HK-2 (cell line): ENCODE data around the gene TAS2R10.
"Not testable (repeated sequence)": the region's sequence is repeated elsewhere in the genome, so short reads cannot be mapped to it uniquely, and the experiment has no call there.

Experiments
- DNase-seq: peaks from one replicate; pipeline ENCODE4 v3.0.0-alpha.2; 2018; ENCODE audit not compliant: unreplicated experiment

Gene TAS2R10, protein sequence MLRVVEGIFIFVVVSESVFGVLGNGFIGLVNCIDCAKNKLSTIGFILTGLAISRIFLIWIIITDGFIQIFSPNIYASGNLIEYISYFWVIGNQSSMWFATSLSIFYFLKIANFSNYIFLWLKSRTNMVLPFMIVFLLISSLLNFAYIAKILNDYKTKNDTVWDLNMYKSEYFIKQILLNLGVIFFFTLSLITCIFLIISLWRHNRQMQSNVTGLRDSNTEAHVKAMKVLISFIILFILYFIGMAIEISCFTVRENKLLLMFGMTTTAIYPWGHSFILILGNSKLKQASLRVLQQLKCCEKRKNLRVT

DNA sequence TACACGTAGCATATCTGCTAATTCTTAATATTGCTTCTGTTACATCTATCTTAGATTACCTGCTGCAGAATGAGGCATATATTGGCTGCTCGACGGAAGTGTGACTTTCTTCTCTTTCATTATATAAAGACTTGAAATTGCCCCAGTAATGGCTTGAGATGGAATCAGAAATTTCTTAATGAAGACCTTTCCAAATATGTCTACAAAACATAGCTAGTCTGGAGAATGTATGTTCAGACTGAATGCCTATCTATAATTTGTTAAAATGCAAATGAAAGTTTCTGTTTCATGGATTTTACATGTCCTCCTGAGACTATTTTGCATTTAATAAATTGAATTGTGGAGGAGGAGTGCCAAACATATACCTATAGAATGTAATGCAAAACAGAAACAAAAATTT is at the start of gene TAS2R10:
Gene TAS2R10 (minus strand): TSS at position 101 of the 400 bp plus-strand sequence. CDS start 89 bp downstream, at position 12.
- DNase-seq: no peak

DNA sequence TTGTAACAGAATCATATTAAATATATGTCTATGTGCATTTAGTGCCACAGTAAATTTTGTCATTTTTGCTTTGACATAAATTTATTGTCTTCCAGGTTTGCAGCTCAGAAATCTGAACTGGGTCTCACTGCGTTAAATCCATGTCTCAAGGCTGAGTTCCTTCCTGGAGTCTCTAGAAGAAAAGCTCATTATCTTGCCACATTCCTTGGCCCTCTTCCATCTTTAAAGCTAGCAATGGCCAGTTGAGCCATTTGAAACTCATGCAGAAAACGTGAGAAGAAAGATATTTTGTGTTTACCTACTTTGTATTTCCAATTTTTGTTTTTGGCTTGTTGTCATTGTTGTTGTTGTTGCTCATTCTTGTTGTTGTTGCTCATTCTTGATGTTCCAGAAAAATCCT is 47.2 kb upstream of the TAS2R10 start:
- no peak for DNase-seq

DNA sequence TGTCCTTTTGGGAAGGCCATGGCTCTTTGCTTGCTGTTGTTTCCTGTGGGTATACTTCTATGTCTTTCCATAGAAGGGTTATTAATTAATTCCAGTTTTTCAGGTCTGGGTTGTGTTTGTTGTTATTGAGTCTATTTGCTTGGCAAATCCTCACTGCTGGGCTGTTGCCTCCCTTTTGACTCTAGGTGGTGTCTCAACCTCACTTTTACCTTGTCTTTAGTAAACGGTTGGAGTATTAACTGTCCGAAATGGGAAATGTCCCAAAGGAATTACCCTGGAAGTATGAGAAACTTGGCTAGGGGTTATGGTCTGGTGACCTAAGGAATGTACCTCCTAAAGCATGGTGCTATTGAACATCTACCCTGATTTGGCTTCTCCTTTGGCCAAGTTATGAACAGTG is 41.2 kb upstream of the TAS2R10 start:
- no peak for DNase-seq

DNA sequence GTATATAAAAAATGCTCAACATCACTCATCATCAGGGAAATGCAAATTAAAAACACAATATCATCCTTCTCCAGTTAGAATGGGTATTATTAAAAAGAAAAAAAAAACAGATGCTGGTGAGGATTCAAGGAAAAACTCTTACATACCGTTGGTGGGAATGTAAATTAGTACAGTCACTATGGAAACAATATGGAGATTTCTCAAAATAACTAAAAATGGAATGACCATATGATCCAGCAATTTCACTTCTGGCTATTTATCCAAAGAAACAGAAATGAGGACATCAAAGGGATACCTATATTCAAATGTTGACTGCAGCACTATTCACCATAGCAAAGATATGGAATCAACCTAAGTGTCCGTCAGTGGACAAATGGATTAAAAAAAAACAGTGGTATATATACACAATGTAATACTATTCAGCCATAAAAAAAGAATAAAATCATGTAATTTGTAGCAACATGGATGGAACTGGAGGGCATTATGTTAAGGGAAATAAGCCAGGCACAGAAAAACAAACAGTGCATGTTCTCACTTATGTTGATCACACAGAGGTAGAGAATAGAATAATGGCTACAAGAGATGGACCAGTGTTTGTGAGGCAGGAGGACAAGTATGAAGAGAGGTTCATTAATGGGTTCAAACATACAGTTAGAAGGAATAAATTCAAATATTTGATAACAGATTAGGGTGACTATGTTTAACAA is 37.5 kb upstream of the TAS2R10 start:
- no peak for DNase-seq

DNA sequence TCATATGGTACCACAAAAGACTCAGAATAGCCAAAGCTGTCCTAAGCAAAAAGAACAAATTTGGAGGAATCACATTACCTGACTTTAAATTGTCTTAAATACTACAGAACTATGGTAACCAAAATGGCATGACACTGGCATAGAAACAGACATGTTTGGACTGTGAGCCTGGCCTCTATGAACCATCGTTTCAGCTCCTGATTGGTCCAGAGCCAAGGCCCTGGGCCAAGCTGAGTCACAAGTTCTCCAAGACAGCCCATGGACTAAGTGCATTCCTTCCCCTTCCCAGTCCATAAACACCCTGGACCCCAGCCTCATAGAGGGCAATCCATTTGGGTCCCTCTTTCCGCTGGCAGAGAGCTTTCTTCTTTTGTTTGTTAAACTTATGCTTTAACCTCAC is 35.2 kb upstream of the TAS2R10 start:
- DNase-seq: no peak

DNA sequence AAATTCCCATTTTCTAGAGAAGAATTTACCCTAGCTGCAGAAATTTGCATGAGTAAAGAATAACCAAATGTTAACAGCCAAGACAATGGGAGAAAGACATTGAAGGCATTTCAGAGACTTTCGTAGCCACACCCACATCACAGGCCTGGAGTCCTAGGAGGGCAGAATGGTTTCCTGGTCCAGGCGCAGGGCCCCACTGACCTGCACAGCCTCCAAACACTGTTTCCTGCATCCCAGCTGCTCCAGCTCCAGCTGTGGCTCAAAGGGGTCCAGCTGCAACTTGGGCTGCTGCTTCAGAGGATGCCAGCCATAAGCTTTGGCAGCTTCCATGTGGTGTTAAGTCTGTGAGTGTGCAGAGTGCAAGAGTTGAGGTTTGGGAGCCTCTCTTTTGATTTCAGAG is 29.6 kb upstream of the TAS2R10 start:
- no peak for DNase-seq

DNA sequence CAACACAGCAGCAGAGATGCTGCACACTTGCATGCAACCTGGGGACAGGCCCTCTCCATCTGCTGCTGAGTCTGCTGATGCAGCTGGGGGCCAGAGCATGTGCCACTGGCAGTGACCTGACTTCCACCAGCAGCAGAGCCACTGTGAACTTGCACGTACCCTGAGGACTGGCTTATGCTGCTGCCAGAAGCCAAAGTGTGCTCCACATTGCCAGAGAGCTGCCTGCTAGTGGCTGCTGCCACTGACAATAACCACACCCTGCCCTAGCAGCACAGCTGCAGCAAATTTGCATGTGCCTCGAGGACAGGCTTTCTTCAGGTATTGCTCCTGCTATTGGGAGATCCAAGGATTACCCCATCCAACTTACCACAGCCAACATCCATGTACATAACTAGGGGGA is 27.6 kb upstream of the TAS2R10 start:
- DNase-seq: no peak

DNA sequence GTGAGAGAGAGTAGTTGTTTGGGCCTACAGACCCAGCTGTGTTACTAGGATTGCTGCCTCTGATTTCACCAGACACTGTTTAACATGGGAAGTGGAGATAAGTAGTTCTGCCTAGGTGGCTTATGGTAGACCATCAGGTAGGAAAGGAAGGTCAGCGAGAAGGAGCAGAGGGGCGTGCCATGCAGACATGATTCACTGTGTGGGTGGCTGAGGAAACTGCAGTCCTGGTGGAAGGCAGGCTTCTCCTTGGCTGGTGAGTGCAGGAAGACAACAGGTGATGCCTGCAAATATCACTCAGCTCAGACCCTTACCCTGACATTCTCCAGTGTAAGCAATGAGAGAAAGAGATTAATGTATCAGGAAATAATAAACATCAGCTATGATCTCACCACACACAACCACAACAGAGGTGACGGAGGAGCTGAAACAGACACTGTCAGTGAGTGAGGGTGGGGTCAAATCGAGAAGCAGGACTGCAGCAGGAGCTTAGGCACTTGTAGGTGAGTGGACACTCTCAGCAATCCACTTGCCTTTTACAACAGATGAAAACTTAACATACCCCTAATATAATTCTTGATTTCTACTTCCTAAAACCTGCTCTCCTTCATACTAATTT is 25.2 kb upstream of the TAS2R10 start:
- no peak for DNase-seq

DNA sequence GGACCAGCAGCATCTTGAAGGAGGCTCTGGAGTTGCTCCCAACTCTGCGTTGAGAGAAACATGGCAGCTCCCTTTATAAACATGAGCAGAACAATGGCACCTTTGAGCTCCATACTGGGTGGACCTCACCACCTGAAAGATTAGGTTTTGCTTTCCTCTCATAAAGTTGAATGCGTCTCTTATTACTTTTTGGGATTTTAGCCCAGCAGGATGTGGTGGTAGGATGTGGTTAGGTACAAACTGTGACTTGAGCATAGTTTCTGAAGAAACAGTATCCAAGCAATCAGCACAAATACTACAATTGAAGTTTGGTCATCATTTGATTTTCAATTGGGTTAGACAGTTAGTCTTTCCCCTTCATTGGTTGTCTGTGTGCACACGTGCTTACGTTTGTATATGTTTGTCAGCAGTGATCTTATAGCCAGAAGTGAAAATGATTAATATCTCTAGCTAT is 23.3 kb upstream of the TAS2R10 start, which contains the start of gene PRR4:
Gene PRR4 (minus strand): TSS at position 51 of the 454 bp plus-strand sequence. CDS start 38 bp downstream, at position 13.
- DNase-seq: no peak

DNA sequence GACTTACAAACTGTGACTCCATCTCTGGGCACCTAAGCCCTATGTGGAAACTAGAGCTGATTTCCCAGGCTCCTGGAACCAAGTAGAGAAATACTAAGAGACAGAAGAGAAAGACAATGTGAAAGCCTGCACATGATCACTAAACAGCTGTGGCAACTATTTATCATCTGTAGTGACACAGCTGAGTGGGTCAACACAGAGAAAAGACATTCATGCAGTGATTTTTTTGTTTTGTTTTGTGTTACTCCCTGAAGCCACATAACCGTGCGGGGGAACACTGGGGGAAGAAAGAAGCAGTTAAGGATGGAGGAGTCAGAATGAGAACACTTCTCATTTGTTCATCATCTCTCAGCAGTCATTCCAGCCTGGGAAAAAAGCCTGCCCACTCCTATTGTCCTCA is 21.6 kb upstream of the TAS2R10 start:
- no peak for DNase-seq

DNA sequence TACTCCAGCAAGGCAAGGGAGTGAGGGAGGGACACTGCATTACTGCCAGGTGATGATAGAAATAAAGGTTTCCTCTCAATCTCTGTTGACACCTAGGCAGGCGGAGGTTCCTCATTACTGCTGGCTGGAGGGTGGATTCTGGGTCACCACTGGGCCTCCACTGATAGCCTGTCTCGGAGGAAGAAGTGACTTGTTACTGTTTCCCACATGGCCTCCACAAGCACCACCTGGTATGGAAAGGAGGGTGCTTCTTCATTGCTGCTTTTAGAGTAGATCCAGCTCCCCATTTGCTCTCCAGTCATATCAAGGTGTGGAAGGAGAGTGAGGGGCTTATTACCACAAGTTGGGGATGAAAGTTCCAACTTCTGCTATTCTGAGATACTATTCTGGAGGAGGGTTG is 16.7 kb upstream of the TAS2R10 start:
- no peak for DNase-seq

DNA sequence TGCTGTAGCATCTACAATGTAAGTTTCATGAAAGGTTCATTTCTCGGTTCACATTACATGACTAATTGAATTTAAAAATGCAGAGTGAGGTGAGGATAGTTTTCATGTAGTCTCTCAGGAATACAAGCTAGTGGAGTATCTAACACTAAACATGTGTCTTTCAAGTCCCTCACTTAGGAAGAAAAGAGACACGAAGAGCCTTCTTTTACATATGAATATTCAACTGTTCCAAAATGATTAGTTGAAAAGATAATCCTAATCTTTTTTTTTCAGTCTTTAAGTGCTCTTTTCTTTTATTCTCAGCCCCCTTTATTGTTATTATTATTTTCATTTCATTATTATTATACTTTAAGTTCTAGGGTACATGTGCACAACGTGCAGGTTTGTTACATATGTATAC is 12.3 kb upstream of the TAS2R10 start:
- no peak for DNase-seq

DNA sequence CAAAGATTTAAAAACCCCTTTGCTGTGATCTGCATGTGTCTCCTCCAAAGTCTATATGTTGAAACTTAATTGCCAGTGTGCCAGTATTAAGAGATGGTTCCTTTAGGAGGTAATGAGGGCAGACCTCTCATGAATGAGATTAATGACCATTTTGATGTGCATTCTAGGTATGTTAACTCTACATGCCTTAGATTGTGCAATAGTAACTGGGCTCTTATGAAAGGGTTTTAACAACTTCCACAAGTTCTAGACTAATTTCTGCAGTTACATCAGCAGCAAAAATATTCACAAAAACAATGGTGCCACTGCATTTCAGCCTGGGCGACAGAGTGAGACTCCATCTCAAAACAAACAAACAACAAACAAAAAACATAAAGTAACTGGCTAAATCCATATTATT is 3.8 kb upstream of the TAS2R10 start:
- no peak for DNase-seq

DNA sequence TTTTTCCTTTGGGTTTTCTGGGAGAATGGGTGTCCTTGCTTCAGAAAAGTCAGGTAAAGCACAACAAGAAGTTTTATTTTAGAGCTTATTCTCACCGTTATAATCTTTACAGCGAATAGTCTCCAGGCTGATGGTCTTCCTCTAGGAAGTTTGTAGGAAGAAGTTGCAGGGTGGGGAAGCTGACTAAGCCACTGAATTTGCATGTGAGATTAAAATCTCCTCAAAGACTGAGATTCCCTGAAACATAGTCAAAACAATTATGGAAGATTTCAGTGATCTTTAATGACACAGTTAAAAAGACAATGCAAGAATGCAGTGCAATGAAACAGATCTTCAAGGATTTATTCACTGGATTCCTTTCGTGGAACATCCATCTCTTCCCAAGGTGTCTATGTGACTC is 1.2 kb downstream of the TAS2R10 start:
- DNase-seq: no peak

DNA sequence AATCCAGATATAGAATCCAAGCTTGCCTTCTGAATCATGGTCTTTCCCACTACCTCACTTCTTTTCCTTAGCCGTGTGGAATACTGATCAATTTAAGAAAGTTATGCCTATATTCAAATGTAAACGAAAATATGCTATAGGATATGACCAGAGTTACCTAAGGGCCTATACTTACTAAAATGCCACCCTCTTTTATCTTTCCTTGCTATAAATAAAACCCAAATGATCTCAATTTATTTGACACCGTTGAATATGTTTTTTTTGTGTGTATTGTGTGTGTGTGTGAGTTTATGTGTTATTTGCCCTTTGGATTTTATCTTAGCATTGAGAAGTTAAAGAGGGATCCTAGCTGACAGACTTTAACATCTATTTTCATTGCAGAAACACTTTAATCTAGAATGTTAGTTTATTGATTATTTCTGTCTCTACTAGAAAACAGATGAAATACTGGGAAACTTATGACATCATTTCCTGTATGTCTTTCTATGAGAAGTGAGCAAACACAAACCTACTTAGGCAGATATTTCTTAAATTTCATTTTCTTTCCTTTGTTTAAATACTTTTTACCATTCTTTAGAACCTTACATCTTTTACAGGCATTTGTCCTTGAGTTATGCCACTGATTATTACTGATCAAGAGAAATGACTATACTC is 14.1 kb downstream of the TAS2R10 start:
- no peak for DNase-seq

DNA sequence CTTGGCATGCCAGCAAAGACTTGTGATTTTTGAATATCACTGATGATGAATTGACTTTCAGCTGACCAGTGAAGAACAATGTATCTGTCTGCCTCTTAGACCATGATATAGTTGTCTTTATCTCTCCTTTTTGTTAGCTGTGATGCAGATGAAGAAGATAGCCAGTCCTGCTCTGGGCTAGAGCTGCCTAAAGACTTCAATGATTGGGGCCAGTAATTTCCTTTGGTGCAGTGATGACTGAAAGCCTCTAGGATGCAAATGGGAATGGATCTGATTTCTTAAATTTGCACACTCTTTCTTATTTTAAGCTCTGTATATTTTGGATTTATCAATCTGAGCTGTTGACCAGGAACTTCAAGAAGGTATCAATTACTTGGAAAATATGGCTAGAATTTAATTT is 16.1 kb downstream of the TAS2R10 start, which contains the start of gene TAS2R9:
Gene TAS2R9 (minus strand): TSS at position 101 of the 400 bp plus-strand sequence. CDS start 93 bp downstream, at position 8.
- DNase-seq: no peak

DNA sequence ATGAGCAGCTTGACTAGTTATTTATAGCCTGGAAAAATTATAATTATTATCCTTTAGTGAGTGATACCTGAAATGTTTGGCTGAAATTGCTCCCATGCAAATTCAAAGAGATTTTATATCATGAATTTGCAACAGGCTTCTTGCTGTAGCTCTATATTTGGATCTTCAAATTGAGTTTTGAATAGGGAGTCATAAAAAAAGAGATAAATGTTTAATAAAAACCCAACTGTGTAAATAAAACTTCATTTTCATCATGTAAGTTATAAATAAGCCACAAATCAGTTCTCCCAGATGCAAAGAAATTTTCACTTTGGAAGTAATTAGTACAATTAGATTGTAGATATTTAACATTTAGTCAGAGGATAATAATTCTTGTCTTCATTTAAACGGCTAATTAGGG is 19.0 kb downstream of the TAS2R10 start, which contains the start of gene TAS2R8:
Gene TAS2R8 (minus strand): TSS at position 101 of the 400 bp plus-strand sequence. CDS start 306 bp downstream, outside the sequence.
- DNase-seq: no peak

DNA sequence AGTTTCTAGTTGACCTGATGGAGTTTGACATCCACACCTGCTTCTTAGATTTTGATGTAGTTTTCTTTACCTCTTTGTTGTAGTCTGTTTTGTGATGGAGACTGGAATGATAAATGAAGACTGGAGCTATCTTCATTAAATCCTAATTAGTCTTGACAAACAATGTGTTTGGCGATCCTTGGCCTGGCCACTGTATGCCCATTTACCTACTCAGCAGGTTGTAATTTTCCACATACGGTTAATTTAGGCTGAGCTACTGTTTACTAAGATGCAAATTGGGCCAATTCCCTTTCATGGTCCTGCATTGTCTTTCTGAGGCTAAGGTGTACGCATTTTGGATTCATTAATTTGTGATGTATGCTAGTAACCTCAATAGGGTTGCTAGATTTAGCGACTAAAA is 23.6 kb downstream of the TAS2R10 start, which contains the start of gene TAS2R7:
Gene TAS2R7 (minus strand): TSS at position 41 of the 400 bp plus-strand sequence. CDS start 57 bp downstream, outside the sequence.
- no peak for DNase-seq

DNA sequence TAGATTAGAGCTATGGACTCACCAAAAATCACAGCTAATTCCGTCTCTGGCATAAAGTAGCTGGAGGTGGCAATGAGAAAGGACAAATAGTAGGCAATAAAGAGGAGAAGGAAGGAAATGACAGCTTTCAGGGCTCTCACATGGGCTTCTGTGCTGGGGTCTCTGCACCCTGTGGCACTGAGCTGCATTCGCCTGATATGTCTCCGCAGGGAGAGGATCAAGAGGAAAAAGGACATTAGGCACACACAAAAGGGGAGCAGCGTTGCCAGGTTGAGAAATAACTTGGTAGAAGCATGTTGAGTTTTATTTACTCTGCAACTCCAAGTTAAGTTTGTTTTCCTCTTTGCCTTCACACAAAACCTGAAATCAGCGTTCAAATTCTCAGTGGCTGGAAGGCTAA is 24.4 kb downstream of the TAS2R10 start:
- DNase-seq: no peak

DNA sequence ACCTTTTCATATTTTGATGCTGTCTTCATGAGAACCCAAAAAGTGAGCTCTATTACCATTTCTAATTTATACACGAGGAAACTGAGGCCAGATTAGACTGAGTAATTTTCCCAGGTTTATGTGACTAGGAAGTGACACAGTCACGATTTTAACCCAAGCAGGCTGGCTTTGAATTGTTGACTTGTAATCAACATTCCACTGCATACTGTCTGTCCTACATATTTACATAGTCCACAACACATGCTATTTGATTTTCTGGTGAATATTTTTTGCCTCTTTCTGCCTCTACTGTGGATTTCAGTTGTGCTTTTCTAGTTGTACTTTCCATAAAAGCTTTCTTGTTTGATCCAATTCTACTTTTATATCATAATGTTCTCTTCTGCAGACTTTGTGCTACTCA is 31.9 kb downstream of the TAS2R10 start:
- DNase-seq: no peak

DNA sequence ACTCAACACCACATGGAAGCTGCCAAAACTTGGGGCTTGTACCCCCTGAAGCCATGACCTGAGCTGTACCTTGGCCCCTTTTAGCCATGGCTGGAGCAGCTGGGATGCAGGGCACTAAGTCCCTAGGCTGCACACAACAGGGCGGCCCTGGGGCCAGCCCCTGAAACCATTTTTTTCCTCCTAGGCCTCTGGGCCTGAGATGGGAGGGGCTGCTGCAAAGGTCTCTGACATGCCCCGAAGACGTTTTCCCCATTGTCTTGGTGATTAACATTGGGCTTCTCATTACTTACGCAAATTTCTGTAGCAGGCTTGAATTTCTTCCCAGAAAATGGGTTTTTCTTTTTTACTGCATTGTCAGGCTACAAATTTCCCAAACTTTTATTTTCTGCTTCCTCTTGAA is 34.4 kb downstream of the TAS2R10 start:
- not testable (repeated sequence) for DNase-seq

DNA sequence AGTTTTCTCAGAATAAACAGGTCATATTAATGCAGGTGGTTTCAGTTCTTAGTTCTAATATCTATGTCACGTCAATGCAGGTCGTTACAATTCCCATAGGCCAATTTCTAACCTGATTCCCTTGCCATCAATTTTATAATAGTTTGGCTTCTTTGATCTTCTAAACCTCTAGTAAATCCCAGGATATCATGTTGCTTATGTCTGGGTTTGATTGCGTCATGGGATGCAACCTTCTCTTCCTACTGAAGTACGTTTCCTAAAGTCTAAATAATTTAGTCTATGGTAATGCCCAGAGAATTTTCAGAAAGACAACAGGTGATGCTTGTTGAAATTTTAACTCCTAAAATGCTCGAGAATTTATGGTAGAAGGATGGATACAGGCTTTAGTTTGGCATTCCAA is 42.9 kb downstream of the TAS2R10 start:
- no peak for DNase-seq
